GM12878 (cell line): ENCODE measurements around the gene TDP1. TPM values are rescaled to one million over a fixed set of nuclear protein-coding genes. Genes with fewer than 3 reads are reported as not detected.

Experiments used
- ATAC-seq: fragments of 200-7000 bp; cut with Tn5 transposase; 3 replicates; pipeline ENCODE4 v1.9.1; 2020; ENCODE audit warnings: mild to moderate bottlenecking, moderate library complexity
- BruUV-seq: library from RNA; stranded (reverse); fragments of 400-500 nt; replicated peaks from 2 replicates; lab custom pipeline; 2021; lab: Mats Ljungman, UMichigan
- CTCF ChIA-PET: fragments of 300-600 bp; sonication (Branson Sonifier 250); formaldehyde crosslinking; extraction: SDS; loops from one replicate; lab custom pipeline; 2021; ENCODE audit warnings: inconsistent platforms; lab: Yijun Ruan, JAX
- POLR2A ChIA-PET: fragments of 350-600 bp; formaldehyde crosslinking; extraction: SDS; loops from one replicate; lab custom pipeline; 2021; ENCODE audit warnings: inconsistent platforms; lab: Charles Lee
- RAD21 ChIA-PET: fragments of 300-600 bp; sonication (Branson Sonifier 250); formaldehyde crosslinking; loops from one replicate; lab custom pipeline; 2023; ENCODE audit warnings: antibody characterized with exemption; ENCODE audit not compliant: unreplicated experiment; lab: Charles Lee
- SMC1A ChIA-PET: fragments of 300-600 bp; sonication (Branson Sonifier 250); formaldehyde crosslinking; loops from one replicate; lab custom pipeline; 2023; ENCODE audit not compliant: unreplicated experiment, uncharacterized antibody; lab: Charles Lee
- DNase-seq: peaks from one replicate; pipeline ENCODE4 v3.0.0-alpha.2; 2011; ENCODE audit warnings: low read depth, low spot score
- FAIRE-seq: peaks from 3 replicates; lab custom pipeline; 2011; peaks lifted over from hg19 to GRCh38; lab: Jason Lieb, UNC
- H2AFZ ChIP-seq: 2 replicates; pipeline ENCODE4 v1.6.0; 2011; ENCODE audit warnings: low read depth, low read length, control low read depth; ENCODE audit not compliant: control insufficient read depth
- H3K27ac ChIP-seq: 2 replicates; pipeline ENCODE4 v1.5.1; 2011; ENCODE audit warnings: control low read depth; ENCODE audit not compliant: control insufficient read depth, insufficient read depth
- H3K27me3 ChIP-seq, 2 experiments: replicated peaks in 1 of 2; 2 replicates each; pipeline versions ENCODE4 v1.6.0 to v1.6.1; 2011; ENCODE audit warnings: low read length in 1 of 2; ENCODE audit not compliant: control insufficient read depth in 2 of 2, insufficient read depth in 2 of 2
- H3K36me3 ChIP-seq, 2 experiments: 2 replicates each; pipeline ENCODE4 v1.5.1; 2011; ENCODE audit warnings: low read length in 1 of 2; ENCODE audit not compliant: control insufficient read depth in 2 of 2, insufficient read depth in 2 of 2
- H3K4me1 ChIP-seq: 2 replicates; pipeline ENCODE4 v1.6.1; 2011; ENCODE audit warnings: mild to moderate bottlenecking, low read length, moderate library complexity, mixed read lengths; ENCODE audit not compliant: control insufficient read depth, insufficient read depth
- H3K4me2 ChIP-seq: 2 replicates; pipeline ENCODE4 v1.6.0; 2011; ENCODE audit warnings: control low read depth; ENCODE audit not compliant: control insufficient read depth, insufficient read depth
- H3K4me3 ChIP-seq: fragments of 200-600 bp; sonication (generic); 2 replicates; pipeline ENCODE4 v1.5.1; 2016
- H3K79me2 ChIP-seq: 2 replicates; pipeline ENCODE4 v1.6.0; 2011; ENCODE audit warnings: low read length; ENCODE audit not compliant: control insufficient read depth, insufficient read depth
- H3K9ac ChIP-seq: 2 replicates; pipeline ENCODE4 v1.8.0; 2011; ENCODE audit warnings: low read length, control low read depth, mixed read lengths; ENCODE audit not compliant: control insufficient read depth, insufficient read depth
- H3K9me3 ChIP-seq: replicated peaks from 3 replicates; pipeline ENCODE4 v1.5.1; 2011; ENCODE audit warnings: mild to moderate bottlenecking, low read length; ENCODE audit not compliant: control insufficient read depth, insufficient read depth
- H4K20me1 ChIP-seq: 2 replicates; pipeline ENCODE4 v1.6.0; 2011; ENCODE audit not compliant: control insufficient read depth, insufficient read depth
- MLLT1 ChIP-seq: fragments of 450-650 bp; IDR thresholded peaks from 2 replicates; pipeline ENCODE4 v1.6.1; 2016; ENCODE audit warnings: mild to moderate bottlenecking
- NR2C1 ChIP-seq: fragments of 450-650 bp; IDR thresholded peaks from 2 replicates; pipeline ENCODE4 v1.6.1; 2017; ENCODE audit warnings: antibody characterized with exemption, mild to moderate bottlenecking, moderate library complexity
- SREBF1 ChIP-seq: IDR thresholded peaks from 2 replicates; pipeline ENCODE4 v1.6.1; 2012; ENCODE audit warnings: mild to moderate bottlenecking, low read length
- USF2 ChIP-seq: IDR thresholded peaks from 2 replicates; pipeline ENCODE4 v1.6.1; 2011; ENCODE audit warnings: low read depth, low read length, improper control_type of control experiment, borderline replicate concordance
- YBX1 ChIP-seq: fragments of 450-650 bp; IDR thresholded peaks from 2 replicates; pipeline ENCODE4 v1.6.1; 2016; ENCODE audit warnings: antibody characterized with exemption
- ZZZ3 ChIP-seq: IDR thresholded peaks from 2 replicates; pipeline ENCODE4 v1.6.1; 2011; ENCODE audit warnings: low read depth; ENCODE audit not compliant: control insufficient read depth, insufficient read length
- WGBS: methylation state at CpG from one replicate; pipeline ENCODE4 v1.1.6; 2016; ENCODE audit warnings: low lambda C conversion rate; ENCODE audit not compliant: insufficient replicate concordance, insufficient coverage; ENCODE audit errors: missing lambda C conversion rate; 5-methylcytosine and 5-hydroxymethylcytosine counted together
- in situ Hi-C: fragments of 300-500 bp; cut with MboI; formaldehyde crosslinking; loops from 9 replicates; pipeline ENCODE4 v1.14.3; 2018; ENCODE audit warnings: mixed read lengths
- intact Hi-C: fragments of 100-400 bp; cut with micrococcal nuclease; formaldehyde crosslinking; loops from one replicate; pipeline ENCODE4 v1.14.2; 2022; ENCODE audit not compliant: unreplicated experiment
- polyA plus RNA-seq, 11 experiments: library from polyadenylated mRNA; depleted of rRNA in 4 of 11; unstranded in 6 of 11; stranded (reverse) in 5 of 11; fragments of >200 nt; fragmentation: Nextera tagmentation in 4 of 11; fragmentation: Illumina TruSeq in 1 of 11; extraction: Ambion mirVana in 4 of 11; extraction: Trizol in 1 of 11; gene quantifications; 1 replicate in 1 of 11; 2 replicates in 10 of 11; pipeline versions ENCODE4 v1.2.1 to v1.2.3, GENCODE V29; 2011 to 2016; ENCODE audit warnings: inconsistent platforms in 2 of 11, missing spikeins in 2 of 11, low read depth in 1 of 11
- total RNA-seq, 4 experiments: library from RNA; depleted of rRNA in 3 of 4; stranded (reverse); fragments of >200 nt in 3 of 4; fragmentation: Illumina TruSeq in 1 of 4; extraction: Trizol in 1 of 4; gene quantifications; 2 replicates each; pipeline versions ENCODE4 v1.2.1 to v1.2.3, GENCODE V29; 2013 to 2021

The TDP1 gene
- total and polyA plus RNA-seq, 10 of the 15 experiments (the other 5 are each of a cell fraction or from before 2014, with no cell fraction given), result 40.2 to 60.4 (median 54.1) TPM

DNA sequence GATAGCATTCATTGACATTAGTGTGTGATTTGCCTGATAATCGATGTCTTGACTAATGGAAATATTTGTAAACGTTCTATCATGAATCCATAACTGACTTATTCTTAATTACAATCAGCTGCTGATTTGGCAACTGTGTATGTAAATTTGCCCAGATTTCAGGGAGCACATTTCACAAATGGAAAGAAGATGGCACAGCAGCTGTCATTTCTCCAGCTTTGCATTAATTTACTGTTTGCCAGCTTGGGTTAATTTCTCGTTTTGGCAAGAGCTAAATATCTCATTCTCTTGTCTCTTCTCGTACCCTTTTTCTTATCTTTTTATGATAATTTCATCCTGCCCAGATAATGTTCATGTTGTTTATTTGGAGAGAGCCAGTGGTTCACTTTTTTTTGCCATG lies 22.9 kb downstream of the TDP1 start:
- SMC1A ChIA-PET, result interaction anchor here (1.0 kb wide), 1 partner anchor 26 kb away, joined by 3 read pairs; no protein-coding TSS in a partner anchor
- POLR2A ChIA-PET, result interaction anchor here (0.6 kb wide), 1 partner anchor 196 kb away, joined by 5 read pairs; no protein-coding TSS in a partner anchor
- in situ Hi-C loops, result loop anchor here (10.0 kb wide), 1 partner anchor 256 kb away; no protein-coding TSS in a partner anchor
- no peak overlapping the region for H3K9ac ChIP-seq
- no peak overlapping the region for H3K4me3 ChIP-seq
- H3K79me2 ChIP-seq, result no peaks in the 10 kb centered on the region
- RAD21 ChIA-PET, result no interaction called here
- TF ChIP-seq USF2 (no peak), YBX1 (no peak), MLLT1 (no peak), NR2C1 (no peak), SREBF1 (no peak), ZZZ3 (no peak)
- FAIRE-seq, result no peak
- no peaks in the 10 kb centered on the region for H3K9me3 ChIP-seq
- WGBS, result 96% methylated on average over 4 of the region's 4 CpGs
- intact Hi-C loops, result no loop called here
- H3K27ac ChIP-seq, result no peak overlapping the region
- no TSS peak for BruUV-seq
- CTCF ChIA-PET, result interaction anchor here (0.7 to 1.0 kb wide), 2 partner anchors 10 to 11 kb away, joined by 3 read pairs; no protein-coding TSS in a partner anchor
- DNase-seq, result no peak
- peaks cover 9 to 31% of the 10 kb centered on the region in 2 experiments for H3K36me3 ChIP-seq
- H2AFZ ChIP-seq, result no peak overlapping the region
- no peak overlapping the region for H3K4me2 ChIP-seq
- no peaks in the 10 kb centered on the region; the same call in 1 of the 2 replicates for H4K20me1 ChIP-seq
- H3K27me3 ChIP-seq, result no peaks in the 10 kb centered on the region
- no peak for ATAC-seq
- H3K4me1 ChIP-seq, result no peaks in the 10 kb centered on the region
